HEK293 (cell line): Measurements from ENCODE around the gene EVA1C.
A peak's percentile ranks its signal among the peaks of the same experiment; 100 is the strongest.

ENCODE experiments used
- ELK4 ChIP-seq: IDR thresholded peaks from 2 replicates; pipeline ENCODE4 v1.6.1; 2011; ENCODE audit warnings: mild to moderate bottlenecking, low read depth, low read length, borderline replicate concordance
- GLI4 ChIP-seq: fragments of 450-650 bp; formaldehyde crosslinking; IDR thresholded peaks from 2 replicates; pipeline ENCODE4 v1.5.1; 2016; ENCODE audit warnings: missing biosample characterization, missing genetic modification characterization
- HOXC10 ChIP-seq: sonication (generic); formaldehyde crosslinking; IDR thresholded peaks from 2 replicates; pipeline ENCODE4 v1.8.1; 2023; ENCODE audit warnings: mild to moderate bottlenecking, missing genetic modification reagents
- KLF7 ChIP-seq: fragments of 450-650 bp; formaldehyde crosslinking; IDR thresholded peaks from 2 replicates; pipeline ENCODE4 v1.5.1; 2016; ENCODE audit warnings: missing biosample characterization, missing genetic modification characterization, borderline replicate concordance
- KLF8 ChIP-seq: fragments of 450-650 bp; formaldehyde crosslinking; IDR thresholded peaks from 2 replicates; pipeline ENCODE4 v1.5.1; 2016; ENCODE audit warnings: missing biosample characterization, missing genetic modification characterization
- MEIS1 ChIP-seq: sonication (generic); formaldehyde crosslinking; IDR thresholded peaks from 2 replicates; pipeline ENCODE4 v1.8.1; 2022; ENCODE audit warnings: missing genetic modification reagents, mild to moderate bottlenecking, borderline replicate concordance
- PBX3 ChIP-seq: sonication (generic); formaldehyde crosslinking; IDR thresholded peaks from 2 replicates; pipeline ENCODE4 v1.8.1; 2022; ENCODE audit warnings: mild to moderate bottlenecking, moderate library complexity, missing genetic modification reagents
- PRDM1 ChIP-seq: fragments of 450-650 bp; formaldehyde crosslinking; IDR thresholded peaks from 2 replicates; pipeline ENCODE4; 2016; ENCODE audit warnings: missing biosample characterization, missing genetic modification characterization
- SCRT1 ChIP-seq: fragments of 450-650 bp; formaldehyde crosslinking; IDR thresholded peaks from 2 replicates; pipeline ENCODE4 v1.5.1; 2016; ENCODE audit warnings: missing biosample characterization, missing genetic modification characterization, borderline replicate concordance
- SP2 ChIP-seq: fragments of 450-650 bp; formaldehyde crosslinking; IDR thresholded peaks from 2 replicates; pipeline ENCODE4 v1.5.1; 2016; ENCODE audit warnings: missing biosample characterization, missing genetic modification characterization
- SP3 ChIP-seq: fragments of 450-650 bp; formaldehyde crosslinking; IDR thresholded peaks from 2 replicates; pipeline ENCODE4 v1.5.1; 2016; ENCODE audit warnings: missing biosample characterization, missing genetic modification characterization
- ZBTB26 ChIP-seq: fragments of 450-650 bp; formaldehyde crosslinking; optimal IDR thresholded peaks from 2 replicates; pipeline ENCODE3; 2016; ENCODE audit warnings: missing biosample characterization, mild to moderate bottlenecking, missing genetic modification characterization
- ZBTB44 ChIP-seq: fragments of 450-650 bp; IDR thresholded peaks from 2 replicates; pipeline ENCODE4 v1.5.1; 2018; ENCODE audit warnings: missing biosample characterization, mild to moderate bottlenecking, missing genetic modification characterization
- ZBTB48 ChIP-seq: fragments of 450-650 bp; formaldehyde crosslinking; IDR thresholded peaks from 2 replicates; pipeline ENCODE4 v1.5.1; 2016; ENCODE audit warnings: missing biosample characterization, missing genetic modification characterization
- ZNF169 ChIP-seq: fragments of 450-650 bp; formaldehyde crosslinking; IDR thresholded peaks from 2 replicates; pipeline ENCODE4 v1.5.1; 2016; ENCODE audit warnings: missing biosample characterization, missing genetic modification characterization
- ZNF174 ChIP-seq: fragments of 450-650 bp; formaldehyde crosslinking; IDR thresholded peaks from 2 replicates; pipeline ENCODE4 v1.5.0; 2017; ENCODE audit warnings: missing biosample characterization, mild to moderate bottlenecking, missing genetic modification characterization
- ZNF223 ChIP-seq: fragments of 450-650 bp; formaldehyde crosslinking; IDR thresholded peaks from 2 replicates; pipeline ENCODE4 v1.5.1; 2016; ENCODE audit warnings: missing biosample characterization, missing genetic modification characterization
- ZNF24 ChIP-seq: fragments of 450-650 bp; formaldehyde crosslinking; IDR thresholded peaks from 2 replicates; pipeline ENCODE4 v1.5.1; 2016; ENCODE audit warnings: missing biosample characterization, missing genetic modification characterization
- ZNF26 ChIP-seq: fragments of 450-650 bp; formaldehyde crosslinking; IDR thresholded peaks from 2 replicates; pipeline ENCODE4 v1.5.1; 2016; ENCODE audit warnings: missing biosample characterization, missing genetic modification characterization
- ZNF311 ChIP-seq: fragments of 450-650 bp; formaldehyde crosslinking; IDR thresholded peaks from 2 replicates; pipeline ENCODE4 v1.5.1; 2017; ENCODE audit warnings: missing biosample characterization, missing genetic modification characterization, borderline replicate concordance
- ZNF362 ChIP-seq: fragments of 450-650 bp; formaldehyde crosslinking; IDR thresholded peaks from 2 replicates; pipeline ENCODE4 v1.5.1; 2016; ENCODE audit warnings: missing biosample characterization, missing genetic modification characterization
- ZNF416 ChIP-seq: fragments of 450-650 bp; formaldehyde crosslinking; IDR thresholded peaks from 2 replicates; pipeline ENCODE4 v1.5.1; 2016; ENCODE audit warnings: missing biosample characterization, missing genetic modification characterization
- ZNF433 ChIP-seq: fragments of 450-650 bp; formaldehyde crosslinking; IDR thresholded peaks from 2 replicates; pipeline ENCODE4 v1.5.1; 2016; ENCODE audit warnings: missing biosample characterization, missing genetic modification characterization, low read depth
- ZNF473 ChIP-seq: fragments of 450-650 bp; formaldehyde crosslinking; IDR thresholded peaks from 2 replicates; pipeline ENCODE4 v1.5.1; 2017; ENCODE audit warnings: missing biosample characterization, missing genetic modification characterization
- ZNF514 ChIP-seq: fragments of 450-650 bp; formaldehyde crosslinking; IDR thresholded peaks from 2 replicates; pipeline ENCODE4 v1.5.1; 2016; ENCODE audit warnings: missing biosample characterization, missing genetic modification characterization
- ZNF521 ChIP-seq: fragments of 450-650 bp; formaldehyde crosslinking; IDR thresholded peaks from 2 replicates; pipeline ENCODE4 v1.5.1; 2017; ENCODE audit warnings: missing biosample characterization, mild to moderate bottlenecking, missing genetic modification characterization
- ZNF639 ChIP-seq: fragments of 450-650 bp; formaldehyde crosslinking; IDR thresholded peaks from 2 replicates; pipeline ENCODE4 v1.5.1; 2016; ENCODE audit warnings: missing biosample characterization, missing genetic modification characterization
- ZNF76 ChIP-seq: fragments of 450-650 bp; formaldehyde crosslinking; IDR thresholded peaks from 2 replicates; pipeline ENCODE4; 2016; ENCODE audit warnings: low read depth, missing biosample characterization, missing genetic modification characterization, borderline replicate concordance

Gene EVA1C

GRCh38 chr21:32411350-32412161 lies 950 bp upstream of the EVA1C start (continued):
- TF ChIP-seq ELK4, result no peak
- no peak for TF ChIP-seq ZNF223 (tag by site-specific recombination)
- no peak for TF ChIP-seq PBX3 (CRISPR knock-in tag)
- no peak for TF ChIP-seq ZNF521
- TF ChIP-seq ZNF26 (tag by site-specific recombination), result no peak
- TF ChIP-seq ZNF416, result no peak
- TF ChIP-seq ZNF639, result no peak
- peak; percentile 65 for TF ChIP-seq SP3
- no peak for TF ChIP-seq ZNF311 (tag by site-specific recombination)
- no peak for TF ChIP-seq PRDM1 (tag by site-specific recombination)
- no peak for TF ChIP-seq ZNF433 (tag by site-specific recombination)
- peak; percentile 28; the same call in 1 of the 2 replicates for TF ChIP-seq ZNF24 (tag by site-specific recombination)
- peak; percentile 85 for TF ChIP-seq ZBTB26 (tag by site-specific recombination)
- no peak for TF ChIP-seq ZNF174 (tag by site-specific recombination)
- TF ChIP-seq GLI4, result no peak
- no peak for TF ChIP-seq ZNF473 (tag by site-specific recombination)
- TF ChIP-seq KLF8, result peak; percentile 80
- 0 out of 2 replicates have a peak, but pooled peaks have one; percentile 47 for TF ChIP-seq ZBTB48 (tag by site-specific recombination)
- TF ChIP-seq ZNF514 (tag by site-specific recombination), result no peak
- TF ChIP-seq SP2 (tag by site-specific recombination), result peak; percentile 83
- no peak for TF ChIP-seq MEIS1
- no peak for TF ChIP-seq HOXC10 (CRISPR knock-in tag)
- TF ChIP-seq ZNF169 (tag by site-specific recombination), result no peak
- no peak for TF ChIP-seq ZNF362
- no peak for TF ChIP-seq ZBTB44 (tag by site-specific recombination)
- peak; percentile 25; the same call in 1 of the 2 replicates for TF ChIP-seq ZNF76
- no peak for TF ChIP-seq SCRT1 (tag by site-specific recombination)
- peak; percentile 84 for TF ChIP-seq KLF7 (tag by site-specific recombination)
